Astrocyte (in vitro differentiated cells and primary cell): ENCODE data around the gene SPATA19.

Experiments
- EZH2 ChIP-seq: IDR thresholded peaks from 2 replicates; pipeline ENCODE4 v1.6.1; 2012; ENCODE audit warnings: mild to moderate bottlenecking, low read length, inconsistent platforms; ENCODE audit not compliant: insufficient read depth
- TF ChIP-seq, protein P1 (sequence below): IDR thresholded peaks from 2 replicates; pipeline ENCODE4 v1.5.1; 2011; ENCODE audit warnings: low read depth, mild to moderate bottlenecking, inconsistent platforms, low read length, moderate library complexity; ENCODE audit not compliant: insufficient read depth

DNA sequence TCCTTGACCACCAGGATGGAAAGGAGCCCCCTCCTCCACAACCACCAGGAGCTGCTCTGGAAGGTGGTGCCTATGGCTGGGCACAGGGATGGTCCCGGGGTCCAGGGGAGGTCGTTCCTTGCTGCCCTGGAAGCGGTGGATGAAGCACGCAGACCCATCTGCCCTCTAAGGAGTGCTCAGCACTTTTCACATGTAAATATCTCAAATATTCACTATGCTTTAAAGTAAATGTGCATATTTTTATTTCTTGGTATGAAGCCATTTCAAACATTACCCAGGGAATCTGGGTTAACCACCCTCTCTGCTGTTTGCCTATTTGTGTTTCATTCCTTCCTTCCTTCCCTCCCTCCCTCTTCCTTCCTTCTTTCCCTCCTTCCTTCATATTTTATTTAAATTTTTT lies 21.7 kb downstream of the SPATA19 start:
- TF ChIP-seq, protein P1, sequence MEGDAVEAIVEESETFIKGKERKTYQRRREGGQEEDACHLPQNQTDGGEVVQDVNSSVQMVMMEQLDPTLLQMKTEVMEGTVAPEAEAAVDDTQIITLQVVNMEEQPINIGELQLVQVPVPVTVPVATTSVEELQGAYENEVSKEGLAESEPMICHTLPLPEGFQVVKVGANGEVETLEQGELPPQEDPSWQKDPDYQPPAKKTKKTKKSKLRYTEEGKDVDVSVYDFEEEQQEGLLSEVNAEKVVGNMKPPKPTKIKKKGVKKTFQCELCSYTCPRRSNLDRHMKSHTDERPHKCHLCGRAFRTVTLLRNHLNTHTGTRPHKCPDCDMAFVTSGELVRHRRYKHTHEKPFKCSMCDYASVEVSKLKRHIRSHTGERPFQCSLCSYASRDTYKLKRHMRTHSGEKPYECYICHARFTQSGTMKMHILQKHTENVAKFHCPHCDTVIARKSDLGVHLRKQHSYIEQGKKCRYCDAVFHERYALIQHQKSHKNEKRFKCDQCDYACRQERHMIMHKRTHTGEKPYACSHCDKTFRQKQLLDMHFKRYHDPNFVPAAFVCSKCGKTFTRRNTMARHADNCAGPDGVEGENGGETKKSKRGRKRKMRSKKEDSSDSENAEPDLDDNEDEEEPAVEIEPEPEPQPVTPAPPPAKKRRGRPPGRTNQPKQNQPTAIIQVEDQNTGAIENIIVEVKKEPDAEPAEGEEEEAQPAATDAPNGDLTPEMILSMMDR = no peak
- no peak for TF ChIP-seq EZH2
